ENCODE results near the gene UBL4A. TPM values are rescaled to one million over a fixed set of nuclear protein-coding genes. Genes with fewer than 3 reads are reported as not detected.
A peak's percentile ranks its signal among the peaks of the same experiment; 100 is the strongest.

UBL4A gene
- total and polyA plus RNA-seq, 9 of the 15 experiments (the other 6 are each of a cell fraction or from before 2014, with no cell fraction given): 15.2 to 140 (median 100) TPM

- TF ChIP-seq SMC3 (conservative IDR thresholded peaks at IDR 0.05; ENCODE audit: insufficient read depth, low read depth, low read length) (no peak), TCF3 (CRISPR knock-in tag; IDR thresholded peaks at IDR 0.05) (peak; percentile 78), KLF16 (IDR thresholded peaks at IDR 0.05) (peak; percentile 62; the same call in 1 of the 2 replicates), ZNF644 (tag; IDR thresholded peaks at IDR 0.05; ENCODE audit: low read depth) (peak; percentile 47; the same call in 1 of the 2 replicates), SMARCA5 (IDR thresholded peaks at IDR 0.05) (peak; percentile 12; the same call in 1 of the 2 replicates), TRIM28 (IDR thresholded peaks at IDR 0.05) (no peak), ZNF668 (CRISPR knock-in tag; IDR thresholded peaks at IDR 0.05) (no peak), CREM (IDR thresholded peaks at IDR 0.05; ENCODE audit: low read depth) (peak; percentile 36; the same call in 1 of the 2 replicates), NR2C2 (CRISPR knock-in tag; IDR thresholded peaks at IDR 0.05) (no peak), NR2C2 (tag; IDR thresholded peaks at IDR 0.05) (0 out of 2 replicates have a peak, but pooled peaks have one; percentile 36), ZNF740 (CRISPR knock-in tag; IDR thresholded peaks at IDR 0.05) (no peak), ZNF740 (tag; IDR thresholded peaks at IDR 0.05) (no peak), POLR2G (IDR thresholded peaks at IDR 0.05; ENCODE audit: low read depth, low read length) (no peak), FOSL1 (tag; conservative IDR thresholded peaks at IDR 0.05) (peak; percentile 29; the same call in 1 of the 2 replicates), SRSF1 (IDR thresholded peaks at IDR 0.05; ENCODE audit: low read depth, low read length) (no peak), DACH1 (IDR thresholded peaks at IDR 0.05; ENCODE audit: partially characterized antibody) (peak; percentile 66), MIER1 (IDR thresholded peaks at IDR 0.05; ENCODE audit: low read depth) (no peak), NCOR1 (IDR thresholded peaks at IDR 0.05) (peak; percentile 76), ZNF23 (CRISPR knock-in tag; IDR thresholded peaks at IDR 0.05) (no peak), NFATC3 (IDR thresholded peaks at IDR 0.05) (peak; percentile 16; the same call in 1 of the 2 replicates), HLTF (IDR thresholded peaks at IDR 0.05) (no peak)
- TF ChIP-seq, protein P1, sequence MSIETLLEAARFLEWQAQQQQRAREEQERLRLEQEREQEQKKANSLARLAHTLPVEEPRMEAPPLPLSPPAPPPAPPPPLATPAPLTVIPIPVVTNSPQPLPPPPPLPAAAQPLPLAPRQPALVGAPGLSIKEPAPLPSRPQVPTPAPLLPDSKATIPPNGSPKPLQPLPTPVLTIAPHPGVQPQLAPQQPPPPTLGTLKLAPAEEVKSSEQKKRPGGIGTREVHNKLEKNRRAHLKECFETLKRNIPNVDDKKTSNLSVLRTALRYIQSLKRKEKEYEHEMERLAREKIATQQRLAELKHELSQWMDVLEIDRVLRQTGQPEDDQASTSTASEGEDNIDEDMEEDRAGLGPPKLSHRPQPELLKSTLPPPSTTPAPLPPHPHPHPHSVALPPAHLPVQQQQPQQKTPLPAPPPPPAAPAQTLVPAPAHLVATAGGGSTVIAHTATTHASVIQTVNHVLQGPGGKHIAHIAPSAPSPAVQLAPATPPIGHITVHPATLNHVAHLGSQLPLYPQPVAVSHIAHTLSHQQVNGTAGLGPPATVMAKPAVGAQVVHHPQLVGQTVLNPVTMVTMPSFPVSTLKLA (conservative IDR thresholded peaks at IDR 0.05): no peak
- TF ChIP-seq, protein P2, sequence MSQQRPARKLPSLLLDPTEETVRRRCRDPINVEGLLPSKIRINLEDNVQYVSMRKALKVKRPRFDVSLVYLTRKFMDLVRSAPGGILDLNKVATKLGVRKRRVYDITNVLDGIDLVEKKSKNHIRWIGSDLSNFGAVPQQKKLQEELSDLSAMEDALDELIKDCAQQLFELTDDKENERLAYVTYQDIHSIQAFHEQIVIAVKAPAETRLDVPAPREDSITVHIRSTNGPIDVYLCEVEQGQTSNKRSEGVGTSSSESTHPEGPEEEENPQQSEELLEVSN (IDR thresholded peaks at IDR 0.05; ENCODE audit: borderline replicate concordance in 1 of 2, extremely low read depth in 1 of 2, insufficient read depth in 1 of 2, insufficient read length in 1 of 2, low read depth in 1 of 2, low read length in 1 of 2, poor library complexity in 1 of 2, severe bottlenecking in 1 of 2): no peak
Observed at GRCh38 chrX:154495472-154495922, 9.1 kb upstream of the UBL4A start (continued).
